IMR-90 (cell line): ENCODE data around the gene MIEF2. TPM values are rescaled to one million over a fixed set of nuclear protein-coding genes. Genes with fewer than 3 reads are reported as not detected.

Source experiments
- ATAC-seq: fragments of 200-7000 bp; cut with Tn5 transposase; 2 replicates; pipeline ENCODE4 v1.9.1; 2020; ENCODE audit warnings: low read depth, mild to moderate bottlenecking, moderate library complexity
- BruUV-seq: library from RNA; stranded (reverse); fragments of 400-500 nt; replicated peaks from 2 replicates; lab custom pipeline; 2021; lab: Mats Ljungman, UMichigan
- CTCF ChIA-PET: fragments of 300-600 bp; formaldehyde crosslinking; extraction: SDS; loops from one replicate; lab custom pipeline; 2021; ENCODE audit warnings: antibody characterized with exemption; lab: Yijun Ruan, JAX
- POLR2A ChIA-PET: fragments of 300-600 bp; sonication (Branson Sonifier 250); formaldehyde crosslinking; loops from one replicate; lab custom pipeline; 2022; ENCODE audit warnings: antibody characterized with exemption; ENCODE audit not compliant: unreplicated experiment; lab: Charles Lee
- DNase-seq: peaks from one replicate; pipeline ENCODE4 v3.0.0; 2013
- H2AFZ ChIP-seq: replicated peaks from 2 replicates; pipeline ENCODE3; 2013; ENCODE audit warnings: low read length, mild to moderate bottlenecking; ENCODE audit not compliant: poor library complexity
- H2AK5ac ChIP-seq: 2 replicates; pipeline ENCODE4 v1.6.1; 2013; ENCODE audit warnings: low read depth, low read length, inconsistent platforms
- H2AK9ac ChIP-seq: replicated peaks from 2 replicates; pipeline ENCODE3; 2013; ENCODE audit warnings: mild to moderate bottlenecking, low read depth, low read length, moderate library complexity; ENCODE audit not compliant: poor library complexity
- H2BK120ac ChIP-seq: 2 replicates; pipeline ENCODE4 v1.6.1; 2013; ENCODE audit warnings: low read depth, low read length, inconsistent platforms
- H2BK15ac ChIP-seq: 3 replicates; pipeline ENCODE4 v1.6.1; 2013; ENCODE audit warnings: low read depth, low read length, inconsistent platforms
- H2BK20ac ChIP-seq: 2 replicates; pipeline ENCODE4 v1.6.1; 2013; ENCODE audit warnings: low read depth, mild to moderate bottlenecking, inconsistent platforms, low read length, moderate library complexity
- H2BK5ac ChIP-seq: 2 replicates; pipeline ENCODE4 v1.6.1; 2013; ENCODE audit warnings: mild to moderate bottlenecking, low read depth, low read length, inconsistent platforms; ENCODE audit not compliant: poor library complexity, severe bottlenecking
- H3K14ac ChIP-seq: replicated peaks from 2 replicates; pipeline ENCODE4 v1.6.1; 2013; ENCODE audit warnings: low read depth, low read length, inconsistent platforms
- H3K18ac ChIP-seq: 2 replicates; pipeline ENCODE4 v1.6.1; 2013; ENCODE audit warnings: low read depth, low read length, control low read depth
- H3K23ac ChIP-seq: 2 replicates; pipeline ENCODE4 v1.6.1; 2013; ENCODE audit warnings: low read depth, low read length, inconsistent platforms
- H3K27ac ChIP-seq: 2 replicates; pipeline ENCODE4 v1.5.1; 2013; ENCODE audit warnings: mild to moderate bottlenecking, control low read depth, low read length; ENCODE audit not compliant: insufficient read depth
- H3K27me3 ChIP-seq: 2 replicates; pipeline ENCODE4 v1.6.1; 2013; ENCODE audit warnings: low read length; ENCODE audit not compliant: control insufficient read depth, insufficient read depth
- H3K36me3 ChIP-seq: 2 replicates; pipeline ENCODE4 v1.6.1; 2013; ENCODE audit warnings: low read length, mixed read lengths; ENCODE audit not compliant: control insufficient read depth, insufficient read depth
- H3K4ac ChIP-seq: 2 replicates; pipeline ENCODE4 v1.6.1; 2013; ENCODE audit warnings: low read depth, low read length, inconsistent platforms
- H3K4me1 ChIP-seq: 2 replicates; pipeline ENCODE4 v1.6.1; 2013; ENCODE audit warnings: low read length, mixed read lengths; ENCODE audit not compliant: control insufficient read depth, insufficient read depth
- H3K4me2 ChIP-seq: 2 replicates; pipeline ENCODE4 v1.6.1; 2013; ENCODE audit warnings: low read depth, mild to moderate bottlenecking, control low read depth, low read length, moderate library complexity
- H3K4me3 ChIP-seq: 2 replicates; pipeline ENCODE4 v1.5.1; 2013; ENCODE audit warnings: low read depth, mild to moderate bottlenecking, control low read depth, low read length, moderate library complexity; ENCODE audit not compliant: insufficient read depth
- H3K56ac ChIP-seq: 2 replicates; pipeline ENCODE4 v1.6.1; 2013; ENCODE audit warnings: low read length, inconsistent platforms; ENCODE audit not compliant: insufficient read depth; ENCODE audit errors: extremely low read depth
- H3K79me1 ChIP-seq, 2 experiments: 2 replicates each; pipeline ENCODE4 v1.6.1; 2013; ENCODE audit warnings: low read length in 2 of 2, inconsistent platforms in 1 of 2, low read depth in 1 of 2
- H3K9ac ChIP-seq: 2 replicates; pipeline ENCODE4 v1.6.1; 2013; ENCODE audit warnings: low read depth, low read length, control low read depth
- H3K9me1 ChIP-seq: 2 replicates; pipeline ENCODE4 v1.6.1; 2013; ENCODE audit warnings: low read length, inconsistent platforms; ENCODE audit not compliant: insufficient read depth
- H3K9me3 ChIP-seq: 2 replicates; pipeline ENCODE4 v1.6.1; 2013; ENCODE audit warnings: low read length; ENCODE audit not compliant: control insufficient read depth, insufficient read depth
- H4K20me1 ChIP-seq: 2 replicates; pipeline ENCODE4 v1.6.1; 2013; ENCODE audit warnings: low read length, inconsistent platforms; ENCODE audit not compliant: insufficient read depth
- H4K5ac ChIP-seq: 2 replicates; pipeline ENCODE4 v1.6.1; 2013; ENCODE audit warnings: mild to moderate bottlenecking, low read depth, low read length, control low read depth
- H4K8ac ChIP-seq, 2 experiments: 2 replicates each; pipeline ENCODE4 v1.6.1; 2013; ENCODE audit warnings: low read depth in 2 of 2, low read length in 2 of 2, control low read depth in 1 of 2, inconsistent platforms in 1 of 2
- H4K91ac ChIP-seq: 2 replicates; pipeline ENCODE4 v1.6.1; 2013; ENCODE audit warnings: low read depth, low read length, inconsistent platforms; ENCODE audit not compliant: insufficient read depth
- BHLHE40 ChIP-seq: fragments of 150-350 bp; IDR thresholded peaks from 2 replicates; pipeline ENCODE4 v1.6.1; 2016; ENCODE audit warnings: mild to moderate bottlenecking, low read depth, low read length
- MAZ ChIP-seq: IDR thresholded peaks from 2 replicates; pipeline ENCODE4 v1.6.1; 2012; ENCODE audit warnings: low read depth, mild to moderate bottlenecking, low read length, improper control_type of control experiment, moderate library complexity, borderline replicate concordance
- NFE2L2 ChIP-seq: fragments of 150-350 bp; IDR thresholded peaks from 2 replicates; pipeline ENCODE4 v1.6.1; 2016; ENCODE audit warnings: low read depth, mild to moderate bottlenecking, low read length
- RCOR1 ChIP-seq: IDR thresholded peaks from 2 replicates; pipeline ENCODE4 v1.6.1; 2012; ENCODE audit warnings: mild to moderate bottlenecking, low read length, improper control_type of control experiment; ENCODE audit not compliant: insufficient replicate concordance
- SMC3 ChIP-seq: fragments of 150-350 bp; IDR thresholded peaks from 2 replicates; pipeline ENCODE4 v1.6.1; 2016; ENCODE audit warnings: low read depth, mild to moderate bottlenecking, antibody characterized with exemption, low read length, moderate library complexity
- WGBS, 2 experiments: methylation state at CpG; one replicate each; pipeline versions ENCODE4 v1.1.5 to v1.1.7; 2013; ENCODE audit warnings: missing lambda C conversion rate in 2 of 2; ENCODE audit not compliant: insufficient read length in 1 of 2; ENCODE audit errors: extremely low coverage in 2 of 2; 5-methylcytosine and 5-hydroxymethylcytosine counted together
- dilution Hi-C: fragments of 300-500 bp; cut with HindIII; formaldehyde crosslinking; loops from one replicate; pipeline ENCODE4 v1.14.3; 2018; ENCODE audit warnings: low sequenced_read_pairs; ENCODE audit not compliant: unreplicated experiment
- in situ Hi-C: fragments of 300-500 bp; cut with MboI; formaldehyde crosslinking; loops from 3 replicates; pipeline ENCODE4 v1.14.3; 2019; ENCODE audit warnings: low sequenced_read_pairs, inconsistent platforms, mixed read lengths
- intact Hi-C: fragments of 100-400 bp; cut with micrococcal nuclease; formaldehyde crosslinking; loops from 2 replicates; pipeline ENCODE4 v1.10.0; 2022
- polyA plus RNA-seq, 3 experiments: library from polyadenylated mRNA; depleted of rRNA; stranded (reverse); fragments of >200 nt; gene quantifications; 2 replicates each; pipeline ENCODE4 v1.2.3, GENCODE V29; 2012; ENCODE audit warnings: low replicate concordance in 1 of 3
- total RNA-seq: library from RNA; depleted of rRNA; stranded (reverse); fragments of >200 nt; gene quantifications from 2 replicates; pipeline ENCODE4 v1.2.3, GENCODE V29; 2012

MIEF2 gene
- total and polyA plus RNA-seq, 2 of the 4 experiments (the other 2 are of a cell fraction), result 9.1 to 26.6 TPM

GRCh38 chr17:18277076-18277475 is 16.6 kb downstream of the MIEF2 start:
- no TSS peak for BruUV-seq
- in situ Hi-C loops, result no loop called here
- Histone ChIP-seq H4K91ac (no peak overlapping the region), H3K4me1 (peaks cover 6% of the 10 kb centered on the region; the same call in 1 of the 2 replicates), H3K56ac (no peak overlapping the region), H3K27ac (no peak overlapping the region), H3K4ac (no peak overlapping the region), H3K23ac (no peak overlapping the region), H3K79me1 (peaks cover 7 to 28% of the 10 kb centered on the region in 2 experiments; a peak in 3 of 4 replicates), H2AK5ac (no peak overlapping the region), H2AK9ac (no peak overlapping the region), H3K4me3 (no peak overlapping the region), H2BK5ac (no peak overlapping the region), H3K36me3 (peaks cover 57% of the 10 kb centered on the region), H3K14ac (no peak overlapping the region), H4K20me1 (no peaks in the 10 kb centered on the region; the same call in none of the 2 replicates), H4K5ac (no peak overlapping the region), H2AFZ (no peak overlapping the region), H3K18ac (no peak overlapping the region), H2BK20ac (no peak overlapping the region), H3K27me3 (no peaks in the 10 kb centered on the region), H2BK120ac (no peak overlapping the region), H4K8ac (no peak overlapping the region), H3K4me2 (no peak overlapping the region), H3K9me1 (peaks cover 9% of the 10 kb centered on the region; the same call in 1 of the 2 replicates), H3K9me3 (no peaks in the 10 kb centered on the region), H3K9ac (no peak overlapping the region), H2BK15ac (no peak overlapping the region)
- POLR2A ChIA-PET, result no interaction called here
- intact Hi-C loops, result no loop called here
- ATAC-seq (no peak), DNase-seq (no peak)
- no peak for TF ChIP-seq NFE2L2
- TF ChIP-seq BHLHE40, result no peak
- TF ChIP-seq MAZ, result no peak
- TF ChIP-seq SMC3, result no peak
- TF ChIP-seq RCOR1, result no peak
- CTCF ChIA-PET, result no interaction called here
- WGBS, 2 experiments, result no CpG with 5 or more reads among the region's 1 CpG
- dilution Hi-C loops, result no loop called here
